Measurements from ENCODE around the gene FTO. TPM values are rescaled to one million over a fixed set of nuclear protein-coding genes. Genes with fewer than 3 reads are reported as not detected.

FTO gene
- total RNA-seq, 4 donors from 2014 or later, result 21.3 to 50.5 (median 40.8) TPM

- no peak overlapping the region for H3K4me3 ChIP-seq
- intact Hi-C loops (cut with DNase I; ENCODE audit: low total_unique reads), result no loop called here
These were observed 195.5 kb downstream of the FTO start for GRCh38 chr16:53899431-53899830.

GRCh38 chr16:53900667-53901066 lies 196.7 kb downstream of the FTO start:
- WGBS, 2 donors (ENCODE audit: low coverage in 1 of 2), result 85 to 90% methylated on average over 4 of the region's 4 CpGs

More at GRCh38 chr16:53899431-53899830, 195.5 kb downstream of the FTO start:
- 65% methylated on average over 1 of the region's 1 CpG; no CpG with 5 or more reads in 1 of the 2 donors for WGBS, 2 donors (ENCODE audit: low coverage in 1 of 2)
- Histone ChIP-seq H3K9me3 (no peaks in the 10 kb centered on the region), H3K4me1 (peaks cover 0 to 18% (median 4%) of the 10 kb centered on the region in 4 donors), H3K27me3 (no peaks in the 10 kb centered on the region), H3K27ac (no peak overlapping the region), H3K36me3 (no peaks in the 10 kb centered on the region)
- in situ Hi-C loops (cut with MboI; ENCODE audit: low pct_ligation_motif_present in 1 of 4, low pct_unique_long_range_greater_than_20kb in 1 of 4, low sequenced_read_pairs in 3 of 4), result no loop called here
- no peak for TF ChIP-seq POLR2A (IDR thresholded peaks at IDR 0.05)
- TF ChIP-seq EP300 (IDR thresholded peaks at IDR 0.05; ENCODE audit: low read depth), result no peak
- TF ChIP-seq POLR2AphosphoS5 (IDR thresholded peaks at IDR 0.05), result no peak
- TF ChIP-seq CTCF (IDR thresholded peaks at IDR 0.05), result no peak
- no peak for DNase-seq

GRCh38 chr16:53901408-53901807 lies 197.5 kb downstream of the FTO start:
- no peaks in the 10 kb centered on the region for H3K27me3 ChIP-seq
- H3K27ac ChIP-seq, result no peak overlapping the region
- no peaks in the 10 kb centered on the region for H3K36me3 ChIP-seq
- TF ChIP-seq POLR2AphosphoS5 (IDR thresholded peaks at IDR 0.05), result no peak
- TF ChIP-seq POLR2A (IDR thresholded peaks at IDR 0.05), result no peak
- TF ChIP-seq EP300 (IDR thresholded peaks at IDR 0.05; ENCODE audit: low read depth), result no peak
- TF ChIP-seq CTCF (IDR thresholded peaks at IDR 0.05), result no peak
- peaks cover 0 to 13% (median 4%) of the 10 kb centered on the region in 4 donors for H3K4me1 ChIP-seq
- in situ Hi-C loops (cut with MboI; ENCODE audit: low pct_ligation_motif_present in 1 of 4, low pct_unique_long_range_greater_than_20kb in 1 of 4, low sequenced_read_pairs in 3 of 4) (no loop called here), intact Hi-C loops (cut with DNase I; ENCODE audit: low total_unique reads) (no loop called here)
- no peak for DNase-seq
- 94 to 100% methylated on average over 2 of the region's 2 CpGs for WGBS, 2 donors (ENCODE audit: low coverage in 1 of 2)
- no peaks in the 10 kb centered on the region for H3K9me3 ChIP-seq
- H3K4me3 ChIP-seq, result no peak overlapping the region

More at GRCh38 chr16:53900667-53901066, 196.7 kb downstream of the FTO start:
- H3K4me3 ChIP-seq, result no peak overlapping the region
- intact Hi-C loops (cut with DNase I; ENCODE audit: low total_unique reads), result no loop called here
- H3K27me3 ChIP-seq, result no peaks in the 10 kb centered on the region
- H3K36me3 ChIP-seq, result no peaks in the 10 kb centered on the region
- TF ChIP-seq POLR2AphosphoS5 (IDR thresholded peaks at IDR 0.05) (no peak), EP300 (IDR thresholded peaks at IDR 0.05; ENCODE audit: low read depth) (no peak)
- H3K27ac ChIP-seq, result no peak overlapping the region
- H3K4me1 ChIP-seq, result peaks cover 0 to 13% (median 4%) of the 10 kb centered on the region in 4 donors
- in situ Hi-C loops (cut with MboI; ENCODE audit: low pct_ligation_motif_present in 1 of 4, low pct_unique_long_range_greater_than_20kb in 1 of 4, low sequenced_read_pairs in 3 of 4), result no loop called here
- DNase-seq, result no peak
- H3K9me3 ChIP-seq, result no peaks in the 10 kb centered on the region

- no peak for TF ChIP-seq CTCF (IDR thresholded peaks at IDR 0.05)
- TF ChIP-seq POLR2AphosphoS5 (IDR thresholded peaks at IDR 0.05), result no peak
- TF ChIP-seq EP300 (IDR thresholded peaks at IDR 0.05; ENCODE audit: low read depth), result no peak
- TF ChIP-seq POLR2A (IDR thresholded peaks at IDR 0.05), result no peak
- no peak overlapping the region for H3K4me3 ChIP-seq
- intact Hi-C loops (cut with DNase I; ENCODE audit: low total_unique reads), result no loop called here
- WGBS, 2 donors (ENCODE audit: low coverage in 1 of 2), result 79 to 89% methylated on average over 4 to 6 of the region's 6 CpGs
- H3K36me3 ChIP-seq, result no peaks in the 10 kb centered on the region
- in situ Hi-C loops (cut with MboI; ENCODE audit: low pct_ligation_motif_present in 1 of 4, low pct_unique_long_range_greater_than_20kb in 1 of 4, low sequenced_read_pairs in 3 of 4), result no loop called here
- H3K27me3 ChIP-seq, result no peaks in the 10 kb centered on the region
- H3K9me3 ChIP-seq, result no peaks in the 10 kb centered on the region
- H3K27ac ChIP-seq, result no peak overlapping the region
- DNase-seq, result no peak
- H3K4me1 ChIP-seq, result peaks cover 0 to 3% (median 0%) of the 10 kb centered on the region in 4 donors
These were observed 200.6 kb downstream of the FTO start for GRCh38 chr16:53904533-53904932.

- no peak overlapping the region for H3K4me3 ChIP-seq
- no peaks in the 10 kb centered on the region for H3K27me3 ChIP-seq
- in situ Hi-C loops (cut with MboI; ENCODE audit: low pct_ligation_motif_present in 1 of 4, low pct_unique_long_range_greater_than_20kb in 1 of 4, low sequenced_read_pairs in 3 of 4), result no loop called here
- intact Hi-C loops (cut with DNase I; ENCODE audit: low total_unique reads), result no loop called here
- H3K27ac ChIP-seq, result no peak overlapping the region
- TF ChIP-seq POLR2A (IDR thresholded peaks at IDR 0.05), result no peak
- TF ChIP-seq POLR2AphosphoS5 (IDR thresholded peaks at IDR 0.05), result no peak
- TF ChIP-seq CTCF (IDR thresholded peaks at IDR 0.05), result no peak
- TF ChIP-seq EP300 (IDR thresholded peaks at IDR 0.05; ENCODE audit: low read depth), result no peak
- DNase-seq, result no peak
- H3K36me3 ChIP-seq, result no peaks in the 10 kb centered on the region
- H3K4me1 ChIP-seq, result no peaks in the 10 kb centered on the region
- no peaks in the 10 kb centered on the region for H3K9me3 ChIP-seq
These were observed 201.1 kb downstream of the FTO start for GRCh38 chr16:53905028-53905427.
